AG04450 (cell line): ENCODE results near the gene TP53TG3E. TPM values are rescaled to one million over a fixed set of nuclear protein-coding genes. Genes with fewer than 3 reads are reported as not detected.
"Not testable (repeated sequence)": the region's sequence is repeated elsewhere in the genome, so short reads cannot be mapped to it uniquely, and the experiment has no call there.

Experiments used
- CTCF ChIA-PET: fragments of 300-600, 350-600 bp; formaldehyde crosslinking; extraction: SDS; loops from one replicate; lab custom pipeline; 2022; ENCODE audit warnings: antibody characterized with exemption, inconsistent platforms; lab: Charles Lee
- POLR2A ChIA-PET: fragments of 350-600 bp; formaldehyde crosslinking; extraction: SDS; loops from one replicate; lab custom pipeline; 2021; ENCODE audit warnings: antibody characterized with exemption, inconsistent platforms; lab: Yijun Ruan, JAX
- DNase-seq: peaks from one replicate; pipeline ENCODE4 v3.0.0-alpha.2; 2011; ENCODE audit warnings: low read depth, low spot score
- H3K27ac ChIP-seq: one replicate; pipeline ENCODE4 v1.5.1; 2012; ENCODE audit warnings: low read depth, low read length, control low read depth
- H3K27me3 ChIP-seq: one replicate; pipeline ENCODE4 v1.6.0; 2012; ENCODE audit warnings: low read length; ENCODE audit not compliant: control insufficient read depth, insufficient read depth
- H3K4me3 ChIP-seq: 2 replicates; pipeline ENCODE4 v1.5.1; 2011; ENCODE audit warnings: mild to moderate bottlenecking, low read depth, low read length, control low read depth
- H3K9me3 ChIP-seq: 2 replicates; pipeline ENCODE4 v1.5.1; 2012; ENCODE audit warnings: low read length; ENCODE audit not compliant: control insufficient read depth, insufficient read depth
- polyA minus RNA-seq: library from RNA; depleted of rRNA, polyadenylated mRNA; stranded (reverse); fragments of >200 nt; gene quantifications from 2 replicates; pipeline ENCODE4 v1.2.3, GENCODE V29; 2011; rRNA and poly(A)+ RNA removed
- polyA plus RNA-seq: library from polyadenylated mRNA; depleted of rRNA; stranded (reverse); fragments of >200 nt; gene quantifications from 2 replicates; pipeline ENCODE4 v1.2.3, GENCODE V29; 2011; rRNA removed
- small RNA-seq: library from RNA; depleted of rRNA; stranded (forward); fragments of <200 nt; gene quantifications from one replicate; pipeline ENCODE3, GENCODE V24; 2012; ENCODE audit warnings: low read depth; ENCODE audit not compliant: insufficient read length

The TP53TG3E gene, protein sequence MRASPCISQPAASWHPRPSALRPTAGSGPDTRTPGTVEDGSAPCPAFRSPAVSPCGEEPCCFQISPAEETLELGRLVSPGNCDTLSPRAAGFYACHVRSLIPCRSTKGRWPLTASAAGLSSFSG
- polyA plus RNA-seq (not detected in 2 replicates), polyA minus RNA-seq (not detected in 2 replicates)

DNA sequence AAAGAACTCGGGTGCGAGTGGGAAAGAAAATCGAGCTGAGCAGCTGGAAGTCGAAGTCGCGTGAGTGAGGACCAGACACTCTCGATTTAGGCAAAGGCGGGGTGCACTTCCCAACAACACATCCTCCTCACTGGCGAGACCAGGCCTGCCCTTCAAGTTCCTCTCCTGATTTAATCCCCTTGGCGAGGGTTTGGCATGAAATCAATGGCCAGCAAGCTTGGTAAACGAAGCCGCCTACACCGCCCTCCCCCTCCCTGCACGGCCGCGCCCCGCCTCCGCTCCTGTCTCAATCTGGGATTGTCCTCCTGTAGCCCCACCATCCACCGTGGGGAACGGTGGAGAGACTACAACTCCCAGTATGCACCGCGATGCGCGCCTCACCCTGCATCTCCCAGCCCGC is at the start of gene TP53TG3E:
Gene TP53TG3E (plus strand): TSS at position 301 of the 400 bp plus-strand sequence. CDS start 68 bp downstream, at position 369.
- not testable (repeated sequence) for H3K27ac ChIP-seq

DNA sequence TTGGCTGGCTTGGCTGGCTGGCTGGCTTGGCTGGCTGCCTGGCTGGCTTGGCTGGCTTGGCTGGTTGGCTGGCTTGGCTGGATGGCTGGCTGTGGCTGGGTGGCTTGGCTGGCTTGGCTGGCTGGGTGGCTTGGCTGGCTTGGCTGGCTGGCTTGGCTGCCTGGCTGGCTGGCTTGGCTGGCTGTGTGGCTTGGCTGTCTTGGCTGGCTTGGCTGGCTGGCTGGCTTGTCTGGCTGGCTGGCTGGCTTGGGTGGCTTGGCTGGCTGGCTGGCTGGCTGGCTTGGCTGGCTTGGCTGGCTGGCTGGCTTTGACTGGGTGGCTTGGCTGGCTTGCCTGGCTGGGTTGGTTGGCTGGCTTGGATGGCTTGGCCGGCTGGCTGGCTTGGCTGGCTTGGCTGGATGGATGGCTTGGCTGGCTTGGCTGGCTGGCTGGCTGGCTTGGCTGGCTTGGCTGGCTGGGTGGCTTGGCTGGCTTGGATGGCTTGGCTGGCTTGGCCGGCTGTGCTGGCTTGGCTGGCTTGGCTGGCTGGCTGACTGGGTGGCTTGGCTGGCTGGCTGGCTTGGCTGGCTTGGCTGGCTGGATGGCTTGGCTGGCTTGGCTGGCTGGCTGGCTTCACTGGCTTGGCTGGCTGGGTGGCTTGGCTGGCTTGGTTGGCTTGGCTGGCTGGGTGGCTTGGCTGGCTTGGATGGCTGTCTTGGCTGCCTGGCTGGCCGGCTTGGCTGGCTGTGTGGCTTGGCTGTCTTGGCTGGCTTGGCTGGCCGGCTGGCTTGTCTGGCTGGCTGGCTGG is 32.3 kb downstream of the TP53TG3E start:
- POLR2A ChIA-PET, H3K27me3 ChIP-seq, H3K4me3 ChIP-seq, H3K27ac ChIP-seq, DNase-seq, CTCF ChIA-PET: not testable (repeated sequence)
- H3K9me3 ChIP-seq, result peaks cover 35% of the 10 kb centered on the region

More for the DNA sequence above, at the start of gene TP53TG3E:
- H3K27me3 ChIP-seq, DNase-seq, CTCF ChIA-PET, POLR2A ChIA-PET, H3K9me3 ChIP-seq, H3K4me3 ChIP-seq: not testable (repeated sequence)

DNA sequence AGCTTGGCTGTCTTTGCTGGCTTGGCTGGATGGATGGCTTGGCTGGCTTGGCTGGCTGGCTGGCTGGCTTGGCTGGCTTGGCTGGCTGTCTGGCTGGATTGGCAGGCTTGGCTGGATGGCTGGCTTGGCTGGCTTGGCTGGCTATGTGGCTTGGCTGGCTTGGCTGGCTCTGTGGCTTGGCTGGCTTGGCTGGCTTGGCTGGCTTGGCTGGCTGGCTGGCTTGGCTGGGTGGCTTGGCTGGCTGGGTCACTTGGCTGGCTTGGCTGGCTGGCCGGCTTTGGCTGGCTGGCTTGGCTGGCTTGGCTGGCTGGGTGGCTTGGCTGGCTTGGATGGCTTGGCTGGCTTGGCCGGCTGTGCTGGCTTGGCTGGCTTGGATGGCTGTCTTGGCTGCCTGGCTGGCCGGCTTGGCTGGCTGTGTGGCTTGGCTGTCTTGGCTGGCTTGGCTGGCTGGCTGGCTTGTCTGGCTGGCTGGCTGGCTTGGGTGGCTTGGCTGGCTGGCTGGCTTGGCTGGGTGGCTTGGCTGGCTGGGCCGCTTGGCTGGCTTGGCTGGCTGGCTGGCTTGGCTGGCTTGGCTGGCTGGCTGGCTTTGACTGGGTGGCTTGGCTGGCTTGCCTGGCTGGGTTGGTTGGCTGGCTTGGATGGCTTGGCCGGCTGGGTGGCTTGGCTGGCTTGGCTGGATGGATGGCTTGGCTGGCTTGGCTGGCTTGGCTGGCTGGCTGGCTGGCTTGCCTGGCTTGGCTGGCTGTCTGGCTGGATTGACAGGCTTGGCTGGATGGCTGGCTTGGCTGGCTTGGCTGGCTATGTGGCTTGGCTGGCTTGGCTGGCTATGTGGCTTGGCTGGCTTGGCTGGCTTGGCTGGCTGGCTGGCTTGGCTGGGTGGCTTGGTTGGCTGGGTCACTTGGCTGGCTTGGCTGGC is 33.8 kb downstream of the TP53TG3E start:
- peaks cover 35% of the 10 kb centered on the region for H3K9me3 ChIP-seq
- DNase-seq, CTCF ChIA-PET: not testable (repeated sequence)

DNA sequence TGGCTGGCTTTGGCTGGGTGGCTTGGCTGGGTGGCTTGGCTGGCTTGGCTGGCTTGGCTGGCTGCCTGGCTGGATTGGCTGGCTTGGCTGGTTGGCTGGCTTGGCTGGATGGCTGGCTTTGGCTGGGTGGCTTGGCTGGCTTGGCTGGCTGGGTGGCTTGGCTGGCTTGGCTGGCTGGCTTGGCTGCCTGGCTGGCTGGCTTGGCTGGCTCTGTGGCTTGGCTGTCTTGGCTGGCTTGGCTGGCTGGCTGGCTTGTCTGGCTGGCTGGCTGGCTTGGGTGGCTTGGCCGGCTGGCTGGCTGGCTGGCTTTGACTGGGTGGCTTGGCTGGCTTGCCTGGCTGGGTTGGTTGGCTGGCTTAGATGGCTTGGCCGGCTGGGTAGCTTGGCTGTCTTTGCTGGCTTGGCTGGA is 34.4 kb downstream of the TP53TG3E start:
- H3K27me3 ChIP-seq, H3K27ac ChIP-seq, DNase-seq, CTCF ChIA-PET, POLR2A ChIA-PET, H3K4me3 ChIP-seq: not testable (repeated sequence)
- peaks cover 35% of the 10 kb centered on the region for H3K9me3 ChIP-seq

More for the DNA sequence above, 33.8 kb downstream of the TP53TG3E start:
- H3K4me3 ChIP-seq, H3K27me3 ChIP-seq, H3K27ac ChIP-seq, POLR2A ChIA-PET: not testable (repeated sequence)

DNA sequence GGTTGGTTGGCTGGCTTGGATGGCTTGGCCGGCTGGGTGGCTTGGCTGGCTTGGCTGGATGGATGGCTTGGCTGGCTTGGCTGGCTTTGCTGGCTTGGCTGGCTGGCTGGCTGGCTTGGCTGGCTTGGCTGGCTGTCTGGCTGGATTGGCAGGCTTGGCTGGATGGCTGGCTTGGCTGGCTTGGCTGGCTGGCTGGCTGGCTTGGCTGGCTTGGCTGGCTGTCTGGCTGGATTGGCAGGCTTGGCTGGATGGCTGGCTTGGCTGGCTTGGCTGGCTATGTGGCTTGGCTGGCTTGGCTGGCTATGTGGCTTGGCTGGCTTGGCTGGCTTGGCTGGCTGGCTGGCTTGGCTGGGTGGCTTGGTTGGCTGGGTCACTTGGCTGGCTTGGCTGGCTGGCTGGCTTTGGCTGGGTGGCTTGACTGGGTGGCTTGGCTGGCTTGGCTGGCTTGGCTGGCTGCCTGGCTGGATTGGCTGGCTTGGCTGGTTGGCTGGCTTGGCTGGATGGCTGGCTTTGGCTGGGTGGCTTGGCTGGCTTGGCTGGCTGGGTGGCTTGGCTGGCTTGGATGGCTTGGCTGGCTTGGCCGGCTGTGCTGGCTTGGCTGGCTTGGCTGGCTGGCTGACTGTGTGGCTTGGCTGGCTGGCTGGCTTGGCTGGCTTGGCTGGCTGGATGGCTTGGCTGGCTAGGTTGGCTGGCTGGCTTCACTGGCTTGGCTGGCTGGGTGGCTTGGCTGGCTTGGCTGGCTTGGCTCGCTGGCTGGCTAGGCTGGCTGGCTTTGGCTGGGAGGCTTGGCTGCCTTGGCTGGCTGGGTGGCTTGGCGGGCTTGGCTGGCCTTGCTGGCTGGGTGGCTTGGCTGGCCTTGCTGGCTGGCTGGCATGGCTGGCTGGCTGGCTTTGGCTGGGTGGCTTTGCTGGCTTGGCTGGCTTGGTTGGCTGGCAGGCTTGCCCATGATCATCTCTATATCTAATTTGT is 35.3 kb downstream of the TP53TG3E start:
- DNase-seq, H3K27ac ChIP-seq, H3K4me3 ChIP-seq, H3K27me3 ChIP-seq, CTCF ChIA-PET, POLR2A ChIA-PET: not testable (repeated sequence)
- H3K9me3 ChIP-seq, result peaks cover 35% of the 10 kb centered on the region

Small RNA genes lying within 50 kb of the gene (small RNA-seq; reads per million reads assigned to genes)
- gene AC141257.3, result not detected

Other genes with a start within 250 kb of the TP53TG3E start
- not detected in 2 replicates for gene TP53TG3C, start 110.1 kb upstream of the TP53TG3E start, polyA plus RNA-seq
- not detected in 2 replicates for gene TP53TG3B, start 56.5 kb downstream of the TP53TG3E start, polyA plus RNA-seq
- gene TP53TG3F, start 155.3 kb downstream of the TP53TG3E start, polyA plus RNA-seq, result not detected in 2 replicates